HG02943 (cell line): ENCODE data around the gene SMARCD1.
"Not testable (repeated sequence)": the region's sequence is repeated elsewhere in the genome, so short reads cannot be mapped to it uniquely, and the experiment has no call there.

Experiments
- ATAC-seq: cut with Tn5 transposase; IDR thresholded peaks from one replicate; pipeline ENCODE4 v1.9.1; 2021; ENCODE audit warnings: mild to moderate bottlenecking, low read depth, moderate library complexity; ENCODE audit not compliant: unreplicated experiment

SMARCD1 gene

DNA sequence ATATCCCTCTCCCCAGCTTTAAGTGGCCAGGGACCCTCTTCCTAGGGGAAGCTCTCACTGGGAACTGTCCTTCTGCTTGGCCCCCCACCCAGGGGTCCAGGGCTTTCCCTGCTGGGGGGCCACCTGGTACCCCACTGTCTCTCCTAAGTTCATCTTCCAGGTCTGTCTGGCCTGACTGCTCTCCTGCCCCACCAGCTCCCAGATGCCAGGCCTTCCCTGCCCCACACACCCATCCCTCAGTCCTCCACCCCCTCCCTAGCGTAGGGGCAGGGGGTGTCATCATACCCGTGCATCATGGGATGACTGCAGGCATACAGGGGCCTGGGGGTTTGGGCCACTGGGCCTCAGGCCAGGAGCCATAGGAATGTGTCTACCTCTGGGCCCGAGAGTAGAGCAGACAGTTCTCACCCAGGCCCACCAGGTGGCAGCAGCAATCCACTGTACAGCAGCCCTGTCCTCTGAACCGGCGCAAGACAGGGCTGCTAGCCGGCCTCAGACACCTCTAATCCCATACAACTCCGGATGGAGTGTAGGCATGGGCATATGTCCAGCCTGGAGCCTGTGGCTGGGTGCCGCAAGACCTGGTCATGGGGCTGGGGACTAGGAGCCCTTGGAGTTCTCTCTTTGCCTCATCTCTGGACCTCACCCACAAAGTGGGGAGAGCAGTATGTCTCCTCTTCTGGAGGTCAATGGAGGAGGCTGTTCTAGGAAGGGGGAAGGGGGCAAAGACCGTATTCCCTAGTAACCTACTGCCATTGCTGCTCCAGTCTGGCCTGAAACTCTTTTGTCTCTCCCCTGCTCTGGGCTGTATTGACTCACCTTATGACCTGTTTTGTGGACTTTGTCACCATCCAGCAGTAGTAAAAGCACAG, 10.0 kb upstream of the SMARCD1 start:
- ATAC-seq, result peak; percentile 65

DNA sequence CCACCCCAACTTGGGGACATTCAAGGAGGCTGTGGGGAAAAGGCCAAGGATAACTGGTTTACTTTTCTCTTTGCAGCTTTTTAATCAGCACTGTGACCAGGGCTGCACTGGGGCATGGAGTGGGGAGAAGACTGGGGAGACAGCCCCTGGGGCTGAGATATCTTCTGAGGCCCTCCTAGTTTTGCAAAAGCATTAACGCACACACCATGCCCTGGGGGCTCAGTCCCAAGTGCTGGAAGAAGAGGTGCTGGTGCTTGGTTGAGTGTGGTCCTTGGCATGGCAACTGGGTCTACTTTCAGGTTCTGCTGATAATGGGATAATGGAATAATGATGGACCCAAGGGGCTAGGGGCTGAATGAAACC, 9.4 kb upstream of the SMARCD1 start:
- no peak for ATAC-seq

DNA sequence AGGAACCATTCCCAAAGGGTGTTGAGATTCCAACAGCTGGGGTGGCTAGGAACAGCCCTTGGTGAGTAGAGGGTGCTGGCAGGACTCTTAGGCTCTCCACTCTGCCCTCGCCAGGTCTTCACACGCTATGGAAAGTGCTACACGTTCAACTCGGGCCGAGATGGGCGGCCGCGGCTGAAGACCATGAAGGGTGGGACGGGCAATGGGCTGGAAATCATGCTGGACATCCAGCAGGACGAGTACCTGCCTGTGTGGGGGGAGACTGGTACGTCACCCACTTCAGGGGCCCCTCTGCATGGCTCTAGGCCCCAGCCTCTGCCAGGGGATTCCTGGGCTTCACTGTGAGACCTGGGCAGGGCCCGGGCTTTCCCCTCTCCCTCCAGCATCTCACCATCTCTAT, 8.0 kb upstream of the SMARCD1 start:
- ATAC-seq, result no peak

DNA sequence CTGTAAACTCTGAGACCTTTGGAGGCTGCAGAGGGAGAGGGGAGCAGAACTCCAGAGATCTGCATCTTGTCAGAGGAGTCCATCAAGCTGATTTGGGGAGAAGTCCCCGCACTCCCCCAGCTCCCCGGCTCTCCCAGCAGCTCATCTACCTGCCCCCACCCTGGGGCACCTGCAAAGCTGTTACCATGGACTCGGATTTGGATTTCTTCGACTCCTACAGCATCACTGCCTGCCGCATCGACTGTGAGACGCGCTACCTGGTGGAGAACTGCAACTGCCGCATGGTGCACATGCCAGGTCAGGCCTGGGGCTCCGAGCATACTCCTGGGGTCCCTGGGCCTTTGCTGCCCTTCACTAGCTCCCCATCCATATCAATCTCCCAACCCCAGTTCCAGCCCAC, 6.9 kb upstream of the SMARCD1 start:
- ATAC-seq, result no peak

DNA sequence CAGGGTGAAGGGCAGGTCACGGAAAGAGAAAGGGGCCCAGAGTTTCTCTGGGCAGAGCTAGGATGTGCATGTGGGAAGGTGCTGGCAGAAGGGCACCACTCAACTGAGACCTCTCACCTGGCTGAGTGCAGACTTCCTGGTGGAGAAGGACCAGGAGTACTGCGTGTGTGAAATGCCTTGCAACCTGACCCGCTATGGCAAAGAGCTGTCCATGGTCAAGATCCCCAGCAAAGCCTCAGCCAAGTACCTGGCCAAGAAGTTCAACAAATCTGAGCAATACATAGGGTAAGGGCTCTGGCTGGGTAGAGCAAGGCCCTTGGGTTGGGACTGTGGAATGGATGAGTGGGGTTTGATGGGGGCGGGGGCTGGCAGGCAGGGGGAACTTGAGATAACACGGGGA, 5.4 kb upstream of the SMARCD1 start:
- no peak for ATAC-seq

DNA sequence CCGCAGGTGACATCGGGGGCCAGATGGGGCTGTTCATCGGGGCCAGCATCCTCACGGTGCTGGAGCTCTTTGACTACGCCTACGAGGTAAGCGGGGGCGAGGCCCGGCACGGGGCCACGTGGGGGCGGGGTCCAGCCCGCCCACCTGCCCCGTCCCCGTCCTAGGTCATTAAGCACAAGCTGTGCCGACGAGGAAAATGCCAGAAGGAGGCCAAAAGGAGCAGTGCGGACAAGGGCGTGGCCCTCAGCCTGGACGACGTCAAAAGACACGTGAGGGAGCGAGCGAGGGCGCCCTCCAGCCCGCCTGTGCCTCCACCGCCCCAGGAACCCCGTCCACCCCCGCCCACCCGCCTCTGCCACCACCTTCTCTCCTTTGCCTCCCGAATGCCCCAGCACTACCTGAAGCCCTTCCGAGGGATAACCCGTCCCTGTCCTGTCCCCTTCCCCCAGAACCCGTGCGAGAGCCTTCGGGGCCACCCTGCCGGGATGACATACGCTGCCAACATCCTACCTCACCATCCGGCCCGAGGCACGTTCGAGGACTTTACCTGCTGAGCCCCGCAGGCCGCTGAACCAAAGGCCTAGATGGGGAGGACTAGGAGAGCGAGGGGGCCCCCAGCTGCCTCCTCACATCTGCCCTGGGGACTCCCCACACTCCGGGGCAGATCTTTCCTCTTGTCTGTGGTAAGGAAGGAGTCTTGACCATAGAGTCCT, 3.9 kb upstream of the SMARCD1 start:
- no peak for ATAC-seq

DNA sequence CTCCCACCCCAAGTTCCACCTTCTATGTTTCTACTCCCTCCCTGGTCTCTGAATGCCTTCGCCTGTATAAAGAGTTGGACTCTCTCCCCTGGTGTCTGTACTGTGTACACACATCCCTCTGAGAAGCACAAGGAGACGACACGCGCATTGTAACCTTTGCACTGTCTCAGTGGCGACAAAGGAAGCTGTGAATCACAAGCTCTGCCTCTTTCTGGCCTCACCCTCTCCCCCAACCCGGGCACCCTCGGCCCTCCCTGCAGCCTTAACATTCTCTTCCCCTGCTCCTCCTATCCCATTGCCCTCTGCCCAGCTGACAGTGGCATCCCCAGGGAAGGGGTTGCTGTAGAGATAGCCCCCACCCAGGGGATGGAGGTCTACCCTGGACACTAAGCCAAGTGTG, 2.5 kb upstream of the SMARCD1 start:
- no peak for ATAC-seq

DNA sequence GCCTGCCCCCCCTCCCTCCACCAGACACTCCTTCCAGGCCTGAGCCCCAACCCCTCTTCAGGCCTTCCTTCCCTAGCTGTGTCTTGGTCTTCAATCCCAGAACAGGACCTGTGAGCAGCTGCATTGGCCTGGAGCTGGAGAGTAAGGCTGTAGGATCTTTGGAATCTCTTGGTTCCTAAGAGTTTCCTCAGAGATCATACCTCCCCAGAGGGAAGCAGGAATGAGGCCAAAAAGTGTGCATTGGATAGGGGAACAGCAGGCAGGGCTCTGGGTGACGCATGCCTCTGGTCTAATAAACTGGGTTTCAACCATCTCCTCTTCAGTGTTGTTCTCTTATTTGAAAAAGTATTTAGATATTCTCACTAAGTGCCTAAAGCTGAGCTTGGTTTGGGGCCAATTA, 1.8 kb upstream of the SMARCD1 start:
- no peak for ATAC-seq

DNA sequence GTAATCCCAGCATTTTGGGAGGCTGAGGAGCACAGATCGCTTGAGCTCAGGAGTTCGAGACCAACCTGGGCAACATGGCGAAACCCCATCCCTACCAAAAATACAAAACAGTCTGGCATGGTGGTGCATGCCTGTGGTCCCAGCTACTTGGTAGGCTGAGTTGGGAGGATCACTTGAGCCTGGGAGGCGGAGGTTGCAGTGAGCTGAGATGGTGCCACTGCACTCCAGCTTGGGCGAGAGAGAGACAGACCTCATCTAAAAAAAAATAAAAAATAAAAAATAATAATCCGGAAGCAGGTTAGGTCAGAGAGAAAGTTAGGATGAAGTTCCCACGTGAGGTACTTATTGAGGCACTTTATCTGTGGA, 750 bp upstream of the SMARCD1 start:
- ATAC-seq, result not testable (repeated sequence)

DNA sequence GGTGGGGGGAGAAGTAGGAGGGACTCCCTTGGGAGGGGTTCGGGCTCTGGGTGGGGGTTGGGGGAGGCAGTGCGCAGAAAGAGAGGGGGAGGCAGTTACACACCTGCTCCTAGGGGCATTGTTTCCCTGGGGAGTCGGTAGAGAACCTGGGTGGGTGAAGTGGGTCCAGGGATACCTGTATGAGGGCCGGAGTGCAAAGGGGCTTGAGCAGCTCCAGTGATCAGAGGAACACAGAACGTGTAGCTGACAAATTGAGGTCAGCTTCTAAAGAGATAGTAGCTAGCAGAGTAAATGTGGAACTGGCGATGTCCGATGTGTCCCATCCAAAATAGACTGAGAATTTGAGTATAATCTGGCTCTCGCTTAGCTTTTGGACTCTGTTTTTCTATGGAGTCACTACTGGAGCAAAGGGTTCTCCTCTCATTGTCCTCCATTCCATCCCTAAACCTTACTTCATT, 502 bp downstream of the SMARCD1 start:
- ATAC-seq, result no peak

DNA sequence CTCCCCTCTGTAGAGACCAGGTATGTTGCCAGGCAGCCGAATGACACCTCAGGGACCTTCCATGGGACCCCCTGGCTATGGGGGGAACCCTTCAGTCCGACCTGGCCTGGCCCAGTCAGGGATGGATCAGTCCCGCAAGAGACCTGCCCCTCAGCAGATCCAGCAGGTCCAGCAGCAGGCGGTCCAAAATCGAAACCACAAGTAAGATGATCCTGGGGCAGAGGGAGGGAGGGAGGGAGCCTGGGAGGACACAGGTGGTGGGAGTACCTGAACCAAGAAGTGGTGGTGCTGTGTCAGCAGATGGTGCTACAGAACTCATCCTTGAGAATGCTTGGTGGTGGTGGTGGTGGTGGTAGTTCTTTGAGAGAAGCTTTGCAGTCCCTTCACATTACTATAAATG, 1.0 kb downstream of the SMARCD1 start:
- no peak for ATAC-seq

DNA sequence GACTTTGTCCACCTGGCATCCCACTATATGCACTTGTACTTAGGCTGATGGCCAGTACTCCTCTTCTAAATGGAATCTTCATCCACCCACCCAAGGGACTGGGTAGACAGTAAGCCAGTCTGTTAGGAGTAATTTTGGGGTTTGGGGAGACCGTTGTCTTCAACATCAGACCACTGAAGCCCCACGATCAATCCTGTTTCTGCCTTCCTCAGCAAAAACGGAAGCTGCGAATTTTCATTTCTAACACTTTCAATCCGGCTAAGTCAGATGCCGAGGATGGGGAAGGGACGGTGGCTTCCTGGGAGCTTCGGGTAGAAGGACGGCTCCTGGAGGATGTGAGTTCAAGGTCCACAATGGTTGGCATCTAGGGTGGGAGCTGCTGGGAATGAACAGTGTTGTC, 2.0 kb downstream of the SMARCD1 start:
- no peak for ATAC-seq

DNA sequence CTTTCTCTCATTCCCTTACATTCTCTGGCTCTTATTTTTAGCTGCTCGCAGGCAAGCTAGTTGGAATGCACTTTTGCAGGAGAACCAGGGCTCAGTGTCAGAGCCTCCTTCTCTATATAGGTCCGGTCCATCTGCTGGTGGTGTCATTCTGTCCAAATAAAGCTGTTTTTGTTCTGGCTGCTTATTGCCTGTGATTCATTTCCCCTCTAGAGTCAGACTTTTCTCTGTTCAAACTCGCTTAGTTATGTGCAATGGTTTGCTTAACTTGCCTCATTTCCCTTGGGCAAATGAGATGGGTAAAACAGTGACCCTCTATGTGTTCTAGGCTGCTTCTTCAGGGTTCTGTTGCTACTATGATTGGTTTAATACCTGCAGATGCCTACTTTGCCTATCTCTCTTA, 2.9 kb downstream of the SMARCD1 start:
- no peak for ATAC-seq

DNA sequence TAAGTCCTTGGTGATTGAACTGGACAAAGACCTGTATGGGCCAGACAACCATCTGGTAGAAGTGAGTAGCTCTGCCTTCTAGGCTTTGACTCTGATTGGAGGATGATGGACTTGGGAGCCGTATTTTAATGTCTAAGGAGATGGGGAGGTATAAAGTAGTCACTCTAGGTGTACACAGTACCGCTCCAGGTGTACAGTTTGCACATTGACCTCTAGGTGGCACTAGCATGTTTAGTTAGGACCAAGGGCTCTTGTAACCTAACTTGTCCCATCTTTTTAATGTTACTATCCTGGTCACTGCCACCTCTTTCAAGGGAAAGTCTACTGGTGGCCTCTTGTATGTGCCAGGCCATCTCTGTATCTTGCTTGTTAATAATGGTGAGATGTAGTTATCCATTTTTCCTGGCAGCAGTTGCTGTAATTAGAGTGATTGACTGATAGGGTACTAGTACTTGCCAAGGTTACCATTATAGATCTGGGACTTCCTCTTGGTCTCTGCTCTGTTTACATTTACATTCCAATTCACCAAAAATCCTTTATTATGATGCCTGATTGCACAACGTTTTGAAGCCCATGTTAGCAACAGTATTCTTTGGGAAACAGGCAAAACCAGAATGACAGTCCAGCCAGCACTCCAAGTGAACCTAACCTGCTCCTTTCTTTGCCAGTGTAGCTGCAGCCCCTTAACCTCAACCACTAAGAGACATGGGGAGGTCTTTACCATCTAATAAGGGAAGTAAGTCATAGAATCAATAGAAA, 3.6 kb downstream of the SMARCD1 start:
- no peak for ATAC-seq

DNA sequence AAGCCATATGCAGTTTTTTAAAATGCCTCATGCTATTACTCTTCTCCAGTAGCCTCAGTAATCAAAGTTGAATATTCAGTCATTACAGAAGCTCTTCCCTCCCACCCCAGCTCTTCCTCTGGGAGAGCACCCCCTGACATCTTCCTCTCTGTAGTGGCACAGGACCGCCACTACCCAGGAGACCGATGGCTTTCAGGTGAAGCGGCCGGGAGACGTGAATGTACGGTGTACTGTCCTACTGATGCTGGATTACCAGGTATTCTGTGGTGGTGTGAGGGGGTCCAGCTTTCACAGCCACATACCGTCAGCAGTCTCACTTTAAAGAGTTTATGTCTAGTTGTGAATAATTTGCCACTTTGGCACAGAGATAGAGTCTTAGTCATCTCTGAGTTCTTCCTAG, 4.6 kb downstream of the SMARCD1 start:
- ATAC-seq, result no peak

DNA sequence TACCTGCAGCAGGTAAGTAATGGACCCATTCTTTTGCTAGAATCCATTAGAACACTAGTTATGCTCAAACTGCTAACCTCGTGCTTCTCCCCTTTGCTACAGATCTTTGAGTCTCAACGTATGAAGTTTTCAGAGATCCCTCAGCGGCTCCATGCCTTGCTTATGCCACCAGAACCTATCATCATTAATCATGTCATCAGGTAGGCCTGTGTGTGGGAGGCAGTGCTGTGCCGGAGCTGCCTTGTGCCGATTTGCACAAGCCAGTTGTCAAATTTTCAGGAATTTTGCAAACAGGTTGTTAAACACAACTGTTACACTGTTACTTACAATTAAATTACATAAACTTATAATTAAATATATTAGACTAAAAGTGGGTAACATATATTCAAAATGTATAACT, 5.2 kb downstream of the SMARCD1 start:
- ATAC-seq, result no peak

DNA sequence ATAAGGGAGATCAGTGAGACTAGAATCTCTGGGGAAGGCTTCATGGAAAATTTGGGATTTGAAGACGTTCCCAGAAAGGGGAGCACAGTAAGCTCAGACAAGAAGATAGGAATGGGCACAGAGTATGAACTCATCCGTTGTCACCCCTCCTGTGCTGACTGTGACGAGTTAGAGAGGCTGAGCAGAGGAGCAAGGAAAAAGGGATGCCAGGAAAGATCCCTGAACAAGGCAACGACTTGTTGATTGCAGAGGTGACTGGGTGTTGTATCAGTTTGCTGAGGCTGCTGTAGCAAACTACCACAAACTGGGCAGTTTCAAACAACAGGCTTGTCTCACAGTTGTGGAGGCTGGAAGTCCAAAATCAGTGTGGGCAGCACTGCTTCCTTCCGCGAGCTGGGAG, 12.8 kb downstream of the SMARCD1 start:
- no peak for ATAC-seq

DNA sequence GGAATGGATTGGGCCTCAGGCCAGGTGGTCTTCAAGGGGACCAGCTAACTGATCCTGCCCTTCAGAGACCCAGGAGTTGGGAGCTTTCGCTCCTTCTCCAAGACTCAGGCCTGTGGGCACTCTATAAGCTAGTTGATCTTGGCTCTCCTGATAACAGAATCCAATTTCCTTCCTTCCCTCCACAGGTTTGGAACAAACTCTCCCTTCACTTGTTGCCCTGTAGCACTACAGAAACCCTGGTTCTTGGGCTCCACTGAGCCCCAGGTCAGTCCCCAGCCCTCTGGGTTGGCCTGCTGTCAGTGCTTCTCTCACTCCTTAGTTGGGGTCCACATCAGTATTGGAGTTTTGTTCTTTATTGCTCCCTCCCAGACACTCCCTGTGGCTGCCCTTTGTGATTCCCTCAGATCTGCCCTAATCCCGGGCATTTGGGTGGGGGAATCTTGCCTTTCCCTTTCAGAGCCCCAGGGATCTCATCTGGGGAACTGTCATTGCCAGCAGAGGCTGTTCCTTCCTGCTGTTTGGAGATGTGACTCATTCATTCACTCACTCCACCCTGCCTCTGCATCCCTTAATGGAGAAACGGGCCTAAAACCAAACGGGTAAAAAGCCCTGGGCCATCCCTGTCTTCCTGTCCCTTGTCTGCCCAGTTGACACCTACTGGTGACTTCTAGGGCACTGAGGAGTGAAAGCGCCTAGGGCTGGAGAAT, 14.3 kb downstream of the SMARCD1 start:
- ATAC-seq, result no peak

DNA sequence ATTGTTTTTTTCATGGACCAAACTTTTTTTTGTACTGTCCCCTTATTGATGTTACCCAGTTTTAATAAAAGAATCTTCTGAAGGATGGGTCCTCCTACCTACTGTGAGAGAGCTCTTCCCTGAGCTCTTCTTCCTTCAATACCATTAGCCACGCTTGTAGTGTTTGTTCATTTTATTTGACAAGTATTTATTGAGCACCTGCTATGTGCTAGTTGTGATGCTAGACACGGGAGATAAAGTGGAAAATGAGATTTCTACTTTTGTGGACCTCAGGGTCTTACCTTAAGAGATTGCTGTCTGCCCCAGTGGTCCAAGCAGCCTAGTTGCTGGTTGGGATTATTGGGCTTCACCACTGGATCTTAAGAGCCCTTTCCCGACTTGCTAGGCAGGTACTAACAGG, 15.4 kb downstream of the SMARCD1 start:
- ATAC-seq, result no peak

DNA sequence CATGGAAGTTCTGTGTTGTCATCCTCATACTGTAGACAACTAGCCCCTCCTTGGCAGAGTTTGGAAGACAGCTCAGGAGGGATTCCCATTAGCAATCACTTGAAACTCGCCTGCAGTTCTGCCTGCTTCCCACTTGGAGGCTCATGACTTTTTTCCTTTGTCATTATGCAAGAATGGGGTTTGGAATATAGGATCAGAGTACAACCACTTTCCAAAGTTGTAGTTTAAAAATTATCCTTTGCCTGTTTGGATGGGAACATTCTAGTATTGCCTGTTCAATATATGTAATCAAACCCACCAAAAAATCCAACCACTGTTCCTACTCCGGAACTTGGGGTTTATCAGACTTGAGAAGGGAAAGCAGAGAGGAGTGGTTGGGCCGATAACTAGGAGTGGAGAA, 16.5 kb downstream of the SMARCD1 start:
- ATAC-seq, result no peak

DNA sequence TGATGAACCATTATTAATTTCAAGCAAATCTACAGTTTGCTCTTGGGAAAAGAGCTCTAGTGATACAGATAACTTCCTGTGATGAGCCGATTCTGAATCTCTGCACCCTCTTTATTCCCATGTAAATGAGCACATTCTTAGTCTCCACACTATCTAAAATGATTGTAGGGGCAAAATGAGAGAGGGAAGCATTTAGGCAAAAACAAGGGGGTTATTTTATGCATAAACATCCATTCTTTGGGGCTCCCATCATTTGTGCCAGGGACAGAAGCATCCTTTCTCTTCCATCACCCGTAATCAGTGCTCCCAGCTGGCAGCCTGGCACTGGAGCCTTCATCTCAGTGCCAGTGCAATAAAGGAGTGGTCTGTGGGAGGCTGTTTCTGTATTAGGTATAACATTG, 17.0 kb downstream of the SMARCD1 start:
- no peak for ATAC-seq
